Heart left ventricle (tissue), 16 donors: ENCODE data around the gene PPT2. TPM values are rescaled to one million over a fixed set of nuclear protein-coding genes. Genes with fewer than 3 reads are reported as not detected.

Experiments
- ATAC-seq, 4 donors: fragments of 200-7000 bp; cut with Tn5 transposase; one replicate each; pipeline ENCODE4 v1.9.1; 2020 to 2022; ENCODE audit warnings: moderate library complexity in 4 of 4, mild to moderate bottlenecking in 3 of 4, moderate number of reproducible peaks in 1 of 4
- DNase-seq, 5 donors: peaks; one replicate each; pipeline ENCODE4 v3.0.0-alpha.2; 2020
- H3K27ac ChIP-seq, 12 donors: fragments of 200-600 bp; sonication (generic) in 4 of 12; one replicate each; pipeline versions ENCODE4 v1.5.0 to v1.8.0; 2016 to 2022; ENCODE audit warnings: mild to moderate bottlenecking in 2 of 12
- H3K27me3 ChIP-seq, 9 donors: fragments of 200-600 bp; sonication (generic) in 2 of 9; one replicate each; pipeline versions ENCODE4 v1.5.1 to v1.8.0; 2016 to 2022; ENCODE audit warnings: mild to moderate bottlenecking in 3 of 9
- H3K36me3 ChIP-seq, 9 donors: fragments of 200-600 bp; sonication (generic) in 2 of 9; one replicate each; pipeline versions ENCODE4 v1.5.0 to v1.8.0; 2018 to 2022; ENCODE audit warnings: mild to moderate bottlenecking in 2 of 9
- H3K4me1 ChIP-seq, 12 donors: fragments of 200-600 bp; sonication (generic) in 4 of 12; one replicate each; pipeline versions ENCODE4 v1.5.0 to v1.8.0; 2016 to 2022; ENCODE audit warnings: mild to moderate bottlenecking in 3 of 12
- H3K4me3 ChIP-seq, 12 donors: fragments of 200-600 bp; sonication (generic) in 4 of 12; one replicate each; pipeline versions ENCODE4 v1.5.0 to v1.8.0; 2017 to 2022; ENCODE audit warnings: mild to moderate bottlenecking in 9 of 12, moderate library complexity in 4 of 12
- H3K9me3 ChIP-seq, 12 donors: fragments of 200-600 bp; sonication (generic) in 4 of 12; one replicate each; pipeline versions ENCODE4 v1.5.0 to v1.8.0; 2016 to 2022; ENCODE audit warnings: mild to moderate bottlenecking in 1 of 12
- POLR2A ChIP-seq, 2 donors: fragments of 450-650 bp; IDR thresholded peaks; one replicate each; pipeline ENCODE4 v1.6.1; 2017; ENCODE audit warnings: antibody characterized with exemption in 2 of 2, mild to moderate bottlenecking in 2 of 2, moderate library complexity in 2 of 2
- WGBS, 4 donors: extraction: QIAGEN DNeasy Blood & Tissue Kit in 2 of 4; methylation state at CpG; one replicate each; pipeline versions ENCODE4 v1.1.5 to v1.1.7; 2013 to 2018; 5-methylcytosine and 5-hydroxymethylcytosine counted together
- intact Hi-C, 10 donors: fragments of 100-400 bp; cut with DNase I; formaldehyde crosslinking; loops; one replicate each; pipeline versions ENCODE4 v1.11.1 to v1.14.2; 2022
- microRNA-seq, 4 donors: library from miRNA; unstranded; fragments of <30 nt; microRNA quantifications; one replicate each; pipeline versions ENCODE4 to v1.2.0, GENCODE V29; 2017 to 2020
- polyA plus RNA-seq, 2 donors: library from polyadenylated mRNA; stranded (reverse); fragments of 200-250 nt; gene quantifications; one replicate each; pipeline ENCODE4 v1.2.3, GENCODE V29; 2013
- total RNA-seq, 9 donors: library from RNA; depleted of rRNA in 2 of 9; stranded (reverse); fragments of >200 nt in 2 of 9; fragmentation: NEBNext Ultra II Directional in 3 of 9; extraction: Animal tissue kit (Norgen Biotek cat#: 25700) in 3 of 9; gene quantifications; one replicate each; pipeline versions ENCODE4 v1.1.0 to v1.2.4, GENCODE V29; 2016 to 2023
- TF ChIP-seq, protein P1 (sequence below), 12 donors: fragments of 200-600 bp; sonication (generic) in 4 of 12; IDR thresholded peaks; one replicate each; pipeline versions ENCODE4 v1.5.0 to v1.8.0; 2018 to 2022; ENCODE audit warnings: antibody characterized with exemption in 12 of 12, mild to moderate bottlenecking in 5 of 12
- donor health status: ischemic (EF 13 %, LVEDD 7.1; RV severe dilation, severe dysfunction).
- donor health status: healthy with polysubstance abuse.
- donor health status: DM: no; HTN: yes; CAD: no.
- donor health status: DM: no; HTN: no; CAD: no.
- donor health status: ischemic (EF 25% LVEDD 6.9; RV normal size, moderate dysfunction).
- donor health status: ischemic (EF 25% LVEDD 5.7; RV mildly dilated, moderate dysfunction).
- donor health status: healthy.
- donor health status: DM: yes; HTN: yes; CAD: no.
- donor health status: ischemic (EF 35%, LVEDD 5.7; RV mildly dilated, moderate dysfunction).
- donor health status: nonischemic (EF 11% LVEDD 7.7; RV severe dilation, severe dysfunction).
- donor health status: DM: yes; HTN: yes; CAD: no.
- donor health status: PGD.
- donor health status: ischemic (EF 29% LVEDD 5.4; RV normal size, mild dysfunction).
- donor health status: nonischemic (EF 23%, LVEDD 6.1; RV moderate dilation, normal function).

The PPT2 gene
- total and polyA plus RNA-seq, 11 donors: 13.1 to 34.0 (median 21.6) TPM

GRCh38 chr6:32212076-32212760, 58.3 kb downstream of the PPT2 start:
- ATAC-seq (peak in 2 of 4 donors; percentile 29 to 33), DNase-seq (no peak)
- whole genome bisulfite sequencing, 4 donors: 77 to 88% (median 85%) methylated on average over 12 of the region's 12 CpGs
- Histone ChIP-seq H3K9me3 (no peaks in the 10 kb centered on the region), H3K4me3 (no peak overlapping the region), H3K36me3 (peaks cover 0 to 64% (median 11%) of the 10 kb centered on the region in 9 donors), H3K27me3 (no peaks in the 10 kb centered on the region), H3K4me1 (no peaks in the 10 kb centered on the region), H3K27ac (no peak overlapping the region)
- intact Hi-C loops: no loop called here
- no peak for TF ChIP-seq POLR2A (IDR thresholded peaks at IDR 0.05)
- TF ChIP-seq, protein P1, sequence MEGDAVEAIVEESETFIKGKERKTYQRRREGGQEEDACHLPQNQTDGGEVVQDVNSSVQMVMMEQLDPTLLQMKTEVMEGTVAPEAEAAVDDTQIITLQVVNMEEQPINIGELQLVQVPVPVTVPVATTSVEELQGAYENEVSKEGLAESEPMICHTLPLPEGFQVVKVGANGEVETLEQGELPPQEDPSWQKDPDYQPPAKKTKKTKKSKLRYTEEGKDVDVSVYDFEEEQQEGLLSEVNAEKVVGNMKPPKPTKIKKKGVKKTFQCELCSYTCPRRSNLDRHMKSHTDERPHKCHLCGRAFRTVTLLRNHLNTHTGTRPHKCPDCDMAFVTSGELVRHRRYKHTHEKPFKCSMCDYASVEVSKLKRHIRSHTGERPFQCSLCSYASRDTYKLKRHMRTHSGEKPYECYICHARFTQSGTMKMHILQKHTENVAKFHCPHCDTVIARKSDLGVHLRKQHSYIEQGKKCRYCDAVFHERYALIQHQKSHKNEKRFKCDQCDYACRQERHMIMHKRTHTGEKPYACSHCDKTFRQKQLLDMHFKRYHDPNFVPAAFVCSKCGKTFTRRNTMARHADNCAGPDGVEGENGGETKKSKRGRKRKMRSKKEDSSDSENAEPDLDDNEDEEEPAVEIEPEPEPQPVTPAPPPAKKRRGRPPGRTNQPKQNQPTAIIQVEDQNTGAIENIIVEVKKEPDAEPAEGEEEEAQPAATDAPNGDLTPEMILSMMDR (IDR thresholded peaks at IDR 0.05): no peak

Small RNAs within 50 kb of the gene (microRNA-seq; reads per million reads assigned to microRNA genes)
- gene MIR6721 (0 to 3.7 (median 2.4) reads per million in 4 donors), gene MIR6833 (0.19 to 0.77 (median 0.40) reads per million in 4 donors)

Other genes starting within 250 kb of the PPT2 start
- 100 to 1,000 TPM in 1 of 9 donors, 10 to 100 TPM in 1, 1 to 10 TPM in 6, under 1 TPM in 1; 0.69 to 103 (median 5.3) TPM for gene C2, start 226.4 kb upstream of the PPT2 start, total RNA-seq
- gene C2, start 226.4 kb upstream of the PPT2 start, polyA plus RNA-seq: 1 to 10 TPM; 1.0 to 1.3 TPM
- 100 to 1,000 TPM in 1 of 9 donors, 10 to 100 TPM in 1, 1 to 10 TPM in 7; 3.0 to 151 (median 5.3) TPM for gene CFB, start 208.0 kb upstream of the PPT2 start, total RNA-seq
- 1 to 10 TPM; 3.7 to 5.4 TPM for gene CFB, start 208.0 kb upstream of the PPT2 start, polyA plus RNA-seq
- gene NELFE, start 195.2 kb upstream of the PPT2 start, total RNA-seq: 10 to 100 TPM; 37.2 to 82.0 (median 46.4) TPM
- gene NELFE, start 195.2 kb upstream of the PPT2 start, polyA plus RNA-seq: 10 to 100 TPM; 35.4 to 82.0 TPM
- 10 to 100 TPM; 24.5 to 51.8 (median 36.4) TPM for gene SKIC2, start 195.0 kb upstream of the PPT2 start, total RNA-seq
- 10 to 100 TPM; 29.3 to 35.1 TPM for gene SKIC2, start 195.0 kb upstream of the PPT2 start, polyA plus RNA-seq
- gene DXO, start 182.0 kb upstream of the PPT2 start, total RNA-seq: 10 to 100 TPM in 8 of 9 donors, 1 to 10 TPM in 1; 9.4 to 17.8 (median 12.8) TPM
- 10 to 100 TPM; 11.3 to 14.3 TPM for gene DXO, start 182.0 kb upstream of the PPT2 start, polyA plus RNA-seq
- gene C4A, start 172.1 kb upstream of the PPT2 start, total RNA-seq: 100 to 1,000 TPM in 3 of 9 donors, 10 to 100 TPM in 6; 51.6 to 301 (median 82.4) TPM
- 10 to 100 TPM; 34.5 to 34.6 TPM for gene C4A, start 172.1 kb upstream of the PPT2 start, polyA plus RNA-seq
- 100 to 1,000 TPM in 3 of 9 donors, 10 to 100 TPM in 6; 40.9 to 307 (median 75.7) TPM for gene C4B, start 139.3 kb upstream of the PPT2 start, total RNA-seq
- 10 to 100 TPM; 30.8 to 33.0 TPM for gene C4B, start 139.3 kb upstream of the PPT2 start, polyA plus RNA-seq
- gene CYP21A2, start 115.7 kb upstream of the PPT2 start, total RNA-seq: 1 to 10 TPM in 1 of 9 donors, under 1 TPM in 6, not detected in 2; 0.14 to 3.0 (median 0.69) TPM
- 1 to 10 TPM in 1 of 2 donors, under 1 TPM in 1; 0.11 to 1.0 TPM for gene CYP21A2, start 115.7 kb upstream of the PPT2 start, polyA plus RNA-seq
- gene TNXB, start 44.8 kb upstream of the PPT2 start, total RNA-seq: 100 to 1,000 TPM in 3 of 9 donors, 10 to 100 TPM in 6; 17.8 to 234 (median 56.9) TPM
- 10 to 100 TPM; 23.8 to 47.9 TPM for gene TNXB, start 44.8 kb upstream of the PPT2 start, polyA plus RNA-seq
- gene ATF6B, start 25.9 kb upstream of the PPT2 start, total RNA-seq: 10 to 100 TPM; 11.1 to 56.8 (median 28.7) TPM
- gene ATF6B, start 25.9 kb upstream of the PPT2 start, polyA plus RNA-seq: 10 to 100 TPM; 26.8 to 28.8 TPM
- gene FKBPL, start 23.9 kb upstream of the PPT2 start, total RNA-seq: 1 to 10 TPM; 1.3 to 3.7 (median 2.9) TPM
- 1 to 10 TPM; 2.9 to 9.3 TPM for gene FKBPL, start 23.9 kb upstream of the PPT2 start, polyA plus RNA-seq
- gene PRRT1, start 2.2 kb upstream of the PPT2 start, total RNA-seq: 1 to 10 TPM in 1 of 9 donors, under 1 TPM in 8; 0.28 to 1.1 (median 0.61) TPM
- under 1 TPM; 0.82 to 0.95 TPM for gene PRRT1, start 2.2 kb upstream of the PPT2 start, polyA plus RNA-seq
- 10 to 100 TPM in 2 of 9 donors, 1 to 10 TPM in 7; 2.4 to 11.2 (median 6.1) TPM for gene EGFL8, start 10.5 kb downstream of the PPT2 start, total RNA-seq
- gene EGFL8, start 10.5 kb downstream of the PPT2 start, polyA plus RNA-seq: 1 to 10 TPM; 4.3 to 8.1 TPM
- gene AGPAT1, start 21.9 kb downstream of the PPT2 start, total RNA-seq: 10 to 100 TPM; 45.5 to 61.7 (median 51.0) TPM
- 10 to 100 TPM; 43.5 to 79.1 TPM for gene AGPAT1, start 21.9 kb downstream of the PPT2 start, polyA plus RNA-seq
- gene RNF5, start 24.3 kb downstream of the PPT2 start, total RNA-seq: 100 to 1,000 TPM in 2 of 9 donors, 10 to 100 TPM in 7; 62.7 to 136 (median 84.5) TPM
- gene RNF5, start 24.3 kb downstream of the PPT2 start, polyA plus RNA-seq: 100 to 1,000 TPM in 1 of 2 donors, 10 to 100 TPM in 1; 95.1 to 132 TPM
- gene AGER, start 30.1 kb downstream of the PPT2 start, total RNA-seq: 1 to 10 TPM in 6 of 9 donors, under 1 TPM in 2, not detected in 1; 0.69 to 5.7 (median 2.2) TPM
- 1 to 10 TPM; 1.4 to 1.6 TPM for gene AGER, start 30.1 kb downstream of the PPT2 start, polyA plus RNA-seq
- gene PBX2, start 36.1 kb downstream of the PPT2 start, total RNA-seq: 10 to 100 TPM; 25.3 to 60.4 (median 39.7) TPM
- 10 to 100 TPM; 35.7 to 42.1 TPM for gene PBX2, start 36.1 kb downstream of the PPT2 start, polyA plus RNA-seq
- gene GPSM3, start 38.5 kb downstream of the PPT2 start, total RNA-seq: 10 to 100 TPM in 2 of 9 donors, 1 to 10 TPM in 7; 1.6 to 41.0 (median 3.8) TPM
- gene GPSM3, start 38.5 kb downstream of the PPT2 start, polyA plus RNA-seq: 1 to 10 TPM; 2.9 to 5.5 TPM
- 10 to 100 TPM; 15.8 to 55.5 (median 24.6) TPM for gene NOTCH4, start 69.9 kb downstream of the PPT2 start, total RNA-seq
- 10 to 100 TPM; 32.8 to 42.2 TPM for gene NOTCH4, start 69.9 kb downstream of the PPT2 start, polyA plus RNA-seq
- gene TSBP1, start 217.8 kb downstream of the PPT2 start, total RNA-seq: not detected
- not detected for gene TSBP1, start 217.8 kb downstream of the PPT2 start, polyA plus RNA-seq